CD14-positive monocyte (primary cell): ENCODE measurements around the gene SLC25A42. TPM values are rescaled to one million over a fixed set of nuclear protein-coding genes. Genes with fewer than 3 reads are reported as not detected.

Experiments used
- DNase-seq, 3 donors: peaks; one replicate each; pipeline ENCODE4 v3.0.0-alpha.2; 2011 to 2022
- H2AFZ ChIP-seq: 2 replicates; pipeline ENCODE4 v1.6.0; 2012; ENCODE audit warnings: mild to moderate bottlenecking, low read depth, low read length, inconsistent platforms; ENCODE audit not compliant: insufficient read depth, poor library complexity, severe bottlenecking
- H3K27ac ChIP-seq, 2 donors: 1 replicate in 1 of 2; 2 replicates in 1 of 2; pipeline ENCODE4 v1.5.1; 2012 to 2013; ENCODE audit warnings: low read length in 2 of 2, control low read depth in 1 of 2, inconsistent platforms in 1 of 2, low read depth in 1 of 2, mild to moderate bottlenecking in 1 of 2
- H3K27me3 ChIP-seq, 2 donors: one replicate each; pipeline versions ENCODE4 v1.6.0 to v1.6.1; 2011 to 2013; ENCODE audit warnings: low read length in 2 of 2; ENCODE audit not compliant: control insufficient read depth in 2 of 2, insufficient read depth in 2 of 2
- H3K36me3 ChIP-seq, 2 donors: replicated peaks in 1 of 2; 1 replicate in 1 of 2; 2 replicates in 1 of 2; pipeline versions ENCODE4 v1.5.1 to v1.6.1; 2012 to 2013; ENCODE audit warnings: low read length in 2 of 2, control low read depth in 1 of 2, inconsistent platforms in 1 of 2, mild to moderate bottlenecking in 1 of 2; ENCODE audit not compliant: insufficient read depth in 2 of 2, control insufficient read depth in 1 of 2
- H3K4me1 ChIP-seq, 2 donors: 1 replicate in 1 of 2; 2 replicates in 1 of 2; pipeline versions ENCODE4 v1.5.1 to v1.6.1; 2012 to 2013; ENCODE audit warnings: low read length in 2 of 2, control low read depth in 1 of 2, inconsistent platforms in 1 of 2, mild to moderate bottlenecking in 1 of 2, moderate library complexity in 1 of 2; ENCODE audit not compliant: insufficient read depth in 2 of 2, control insufficient read depth in 1 of 2
- H3K4me2 ChIP-seq: replicated peaks from 2 replicates; pipeline ENCODE3; 2012; ENCODE audit warnings: low read length, moderate library complexity, mild to moderate bottlenecking; ENCODE audit not compliant: poor library complexity, severe bottlenecking; ENCODE audit errors: extremely low read depth
- H3K4me3 ChIP-seq, 3 experiments: fragments of 200-600 bp in 1 of 3; sonication (generic) in 1 of 3; replicated peaks in 1 of 3; 1 replicate in 2 of 3; 2 replicates in 1 of 3; pipeline ENCODE4 v1.5.1; 2011 to 2013; ENCODE audit warnings: low read length in 3 of 3, mild to moderate bottlenecking in 3 of 3, control low read depth in 2 of 3, low read depth in 2 of 3, inconsistent platforms in 1 of 3, moderate library complexity in 1 of 3
- H3K79me2 ChIP-seq: 2 replicates; pipeline ENCODE4 v1.6.0; 2012; ENCODE audit warnings: mild to moderate bottlenecking, control low read depth, inconsistent platforms, low read length, moderate library complexity; ENCODE audit not compliant: insufficient read depth
- H3K9ac ChIP-seq: 2 replicates; pipeline ENCODE4 v1.6.0; 2017; ENCODE audit warnings: low read length, mild to moderate bottlenecking; ENCODE audit not compliant: insufficient read depth, poor library complexity, severe bottlenecking
- H3K9me3 ChIP-seq, 2 donors: replicated peaks in 1 of 2; 1 replicate in 1 of 2; 2 replicates in 1 of 2; pipeline versions ENCODE4 v1.5.1 to v1.6.1; 2012 to 2013; ENCODE audit warnings: low read length in 2 of 2, control low read depth in 1 of 2; ENCODE audit not compliant: control insufficient read depth in 1 of 2, insufficient read depth in 1 of 2
- H4K20me1 ChIP-seq: 2 replicates; pipeline ENCODE4 v1.6.0; 2012; ENCODE audit warnings: mild to moderate bottlenecking, low read length, control low read depth, moderate library complexity; ENCODE audit not compliant: insufficient read depth
- H3K27ac Mint-ChIP-seq, 7 donors: one replicate each; pipeline ENCODE4 v1.8.0; 2020; ENCODE audit warnings: mild to moderate bottlenecking in 7 of 7, mixed read lengths in 7 of 7, moderate library complexity in 6 of 7, inconsistent platforms in 2 of 7
- H3K27me3 Mint-ChIP-seq, 3 donors: one replicate each; pipeline ENCODE4 v1.8.0; 2021 to 2022; ENCODE audit warnings: low read depth in 3 of 3, mild to moderate bottlenecking in 3 of 3, mixed read lengths in 3 of 3, moderate library complexity in 3 of 3, inconsistent platforms in 1 of 3
- H3K36me3 Mint-ChIP-seq, 2 donors: one replicate each; pipeline ENCODE4 v1.8.0; 2020; ENCODE audit warnings: mixed read lengths in 2 of 2, inconsistent platforms in 1 of 2, mild to moderate bottlenecking in 1 of 2
- H3K4me1 Mint-ChIP-seq: one replicate; pipeline ENCODE4 v1.8.0; 2020; ENCODE audit warnings: mild to moderate bottlenecking, mixed read lengths
- H3K4me3 Mint-ChIP-seq, 2 donors: one replicate each; pipeline ENCODE4 v1.8.0; 2020; ENCODE audit warnings: mild to moderate bottlenecking in 2 of 2, mixed read lengths in 2 of 2, moderate library complexity in 1 of 2
- H3K9me3 Mint-ChIP-seq, 7 donors: one replicate each; pipeline ENCODE4 v1.8.0; 2020 to 2022; ENCODE audit warnings: mixed read lengths in 7 of 7, mild to moderate bottlenecking in 6 of 7, moderate library complexity in 6 of 7, inconsistent platforms in 2 of 7
- CTCF ChIP-seq: fragments of 200-600 bp; IDR thresholded peaks from one replicate; pipeline ENCODE4 v1.8.0; 2022; ENCODE audit warnings: antibody characterized with exemption, mild to moderate bottlenecking
- WGBS: methylation state at CpG from one replicate; pipeline ENCODE4 v1.1.5; 2013; ENCODE audit warnings: missing lambda C conversion rate; ENCODE audit not compliant: insufficient coverage; 5-methylcytosine and 5-hydroxymethylcytosine counted together
- intact Hi-C, 2 donors: fragments of 100-400 bp; cut with micrococcal nuclease; formaldehyde crosslinking; loops; one replicate each; pipeline versions ENCODE4 v1.15.0 to v1.15.1; 2023
- polyA plus RNA-seq, 3 donors: library from polyadenylated mRNA; depleted of rRNA in 1 of 3; unstranded in 2 of 3; stranded (reverse) in 1 of 3; fragments of 300-500 nt in 2 of 3; fragments of >200 nt in 1 of 3; fragmentation: Illumina TruSeq in 2 of 3; gene quantifications; 1 replicate in 2 of 3; 2 replicates in 1 of 3; pipeline ENCODE4 v1.2.3, GENCODE V29; 2012 to 2021

SLC25A42 gene
- polyA plus RNA-seq, 3 donors, result 0.68 to 3.1 (median 1.1) TPM

- no peaks in the 10 kb centered on the region for H4K20me1 ChIP-seq
- no peak for DNase-seq
- no peak overlapping the region for H3K4me2 ChIP-seq
- 94% methylated on average over 12 of the region's 13 CpGs for WGBS
- peaks cover 31 to 32% of the 10 kb centered on the region in 2 donors for H3K36me3 Mint-ChIP-seq
- no peak overlapping the region for H3K9ac ChIP-seq
- TF ChIP-seq CTCF, result no peak
- H3K27me3 ChIP-seq, result no peaks in the 10 kb centered on the region
- H3K4me3 Mint-ChIP-seq, result no peak overlapping the region
- intact Hi-C loops, result no loop called here
- H3K9me3 Mint-ChIP-seq, result peaks cover 0 to 8% (median 0%) of the 10 kb centered on the region in 7 donors
- H3K27ac ChIP-seq, result no peak overlapping the region
- H3K79me2 ChIP-seq, result no peaks in the 10 kb centered on the region
- peaks cover 0 to 1% (median 0%) of the 10 kb centered on the region in 3 donors for H3K27me3 Mint-ChIP-seq
- no peak overlapping the region for H3K27ac Mint-ChIP-seq
- H3K36me3 ChIP-seq, result peaks cover 6 to 19% of the 10 kb centered on the region in 2 donors
- no peak overlapping the region for H2AFZ ChIP-seq
- H3K4me1 ChIP-seq, result no peaks in the 10 kb centered on the region
- H3K4me3 ChIP-seq, result no peak overlapping the region
- H3K9me3 ChIP-seq, result no peaks in the 10 kb centered on the region
- H3K4me1 Mint-ChIP-seq, result no peaks in the 10 kb centered on the region
These were observed 89.0 kb downstream of the SLC25A42 start for GRCh38 chr19:19152668-19153384.

- WGBS, result 95% methylated on average over 5 of the region's 6 CpGs
- no peak overlapping the region for H3K4me3 Mint-ChIP-seq
- Histone ChIP-seq H3K9ac (no peak overlapping the region), H2AFZ (no peak overlapping the region), H3K27ac (no peak overlapping the region), H3K27me3 (no peaks in the 10 kb centered on the region), H3K79me2 (no peaks in the 10 kb centered on the region), H4K20me1 (no peaks in the 10 kb centered on the region), H3K4me3 (no peak overlapping the region), H3K9me3 (no peaks in the 10 kb centered on the region), H3K4me2 (no peak overlapping the region), H3K36me3 (peaks cover 0 to 7% of the 10 kb centered on the region in 2 donors), H3K4me1 (no peaks in the 10 kb centered on the region)
- peaks cover 14 to 21% of the 10 kb centered on the region in 2 donors for H3K36me3 Mint-ChIP-seq
- H3K4me1 Mint-ChIP-seq, result no peaks in the 10 kb centered on the region
- DNase-seq, result no peak
- no peak overlapping the region for H3K27ac Mint-ChIP-seq
- TF ChIP-seq CTCF, result no peak
- peaks cover 0 to 8% (median 0%) of the 10 kb centered on the region in 7 donors for H3K9me3 Mint-ChIP-seq
- peaks cover 0 to 1% (median 0%) of the 10 kb centered on the region in 3 donors for H3K27me3 Mint-ChIP-seq
- intact Hi-C loops, result no loop called here
These were observed 91.1 kb downstream of the SLC25A42 start for GRCh38 chr19:19154768-19155494.
